ENCODE measurements around the gene RPS6KA5.

The RPS6KA5 gene

DNA sequence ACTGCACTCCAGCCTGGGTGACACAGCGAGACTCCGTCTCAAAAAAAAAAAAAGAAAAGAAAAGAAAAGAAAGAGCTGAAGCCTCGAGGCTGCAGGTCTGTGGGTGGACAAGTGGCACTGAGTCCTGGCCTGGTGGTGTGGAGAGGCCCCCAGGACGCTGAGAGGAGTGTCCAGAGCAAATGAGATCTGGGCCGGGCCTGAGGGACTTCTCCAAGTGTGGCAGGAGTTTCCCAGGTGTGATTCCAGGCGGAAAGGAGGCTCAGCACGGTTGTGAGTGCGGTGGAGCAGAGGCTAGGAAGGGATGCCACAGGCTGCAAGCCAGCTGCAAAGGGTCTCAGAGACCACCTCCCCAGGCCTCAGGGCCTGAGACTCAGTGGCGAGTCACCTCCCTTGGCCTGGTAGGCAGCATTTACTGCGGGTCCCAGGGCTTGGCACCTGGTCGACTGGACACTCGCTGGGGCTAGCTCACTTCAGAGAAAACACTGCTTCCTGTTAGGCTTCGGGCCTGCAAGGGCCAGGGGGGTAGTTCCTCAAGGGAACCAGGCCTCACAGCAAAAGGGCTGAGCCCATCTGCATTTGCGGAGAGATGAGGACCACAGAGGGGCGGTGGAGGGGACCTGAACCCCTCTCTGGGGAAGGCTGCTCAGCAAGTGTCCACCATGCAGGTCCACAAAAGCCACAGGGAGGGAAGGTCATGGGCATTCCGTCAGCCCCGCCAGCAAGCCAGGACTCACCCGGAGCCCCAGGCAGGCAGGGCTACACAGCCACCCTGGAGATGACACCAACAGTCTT is 256.0 kb downstream of the RPS6KA5 start:
- DNase-seq (ENCODE audit: low spot score), result no peak
- TF ChIP-seq, protein P1, sequence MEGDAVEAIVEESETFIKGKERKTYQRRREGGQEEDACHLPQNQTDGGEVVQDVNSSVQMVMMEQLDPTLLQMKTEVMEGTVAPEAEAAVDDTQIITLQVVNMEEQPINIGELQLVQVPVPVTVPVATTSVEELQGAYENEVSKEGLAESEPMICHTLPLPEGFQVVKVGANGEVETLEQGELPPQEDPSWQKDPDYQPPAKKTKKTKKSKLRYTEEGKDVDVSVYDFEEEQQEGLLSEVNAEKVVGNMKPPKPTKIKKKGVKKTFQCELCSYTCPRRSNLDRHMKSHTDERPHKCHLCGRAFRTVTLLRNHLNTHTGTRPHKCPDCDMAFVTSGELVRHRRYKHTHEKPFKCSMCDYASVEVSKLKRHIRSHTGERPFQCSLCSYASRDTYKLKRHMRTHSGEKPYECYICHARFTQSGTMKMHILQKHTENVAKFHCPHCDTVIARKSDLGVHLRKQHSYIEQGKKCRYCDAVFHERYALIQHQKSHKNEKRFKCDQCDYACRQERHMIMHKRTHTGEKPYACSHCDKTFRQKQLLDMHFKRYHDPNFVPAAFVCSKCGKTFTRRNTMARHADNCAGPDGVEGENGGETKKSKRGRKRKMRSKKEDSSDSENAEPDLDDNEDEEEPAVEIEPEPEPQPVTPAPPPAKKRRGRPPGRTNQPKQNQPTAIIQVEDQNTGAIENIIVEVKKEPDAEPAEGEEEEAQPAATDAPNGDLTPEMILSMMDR (IDR thresholded peaks at IDR 0.05; ENCODE audit: extremely low read depth, insufficient read depth, missing control alignments), result no peak
- in situ Hi-C loops (cut with MboI; ENCODE audit: low pct_unique_long_range_greater_than_20kb, low sequenced_read_pairs, unreplicated experiment), result no loop called here

DNA sequence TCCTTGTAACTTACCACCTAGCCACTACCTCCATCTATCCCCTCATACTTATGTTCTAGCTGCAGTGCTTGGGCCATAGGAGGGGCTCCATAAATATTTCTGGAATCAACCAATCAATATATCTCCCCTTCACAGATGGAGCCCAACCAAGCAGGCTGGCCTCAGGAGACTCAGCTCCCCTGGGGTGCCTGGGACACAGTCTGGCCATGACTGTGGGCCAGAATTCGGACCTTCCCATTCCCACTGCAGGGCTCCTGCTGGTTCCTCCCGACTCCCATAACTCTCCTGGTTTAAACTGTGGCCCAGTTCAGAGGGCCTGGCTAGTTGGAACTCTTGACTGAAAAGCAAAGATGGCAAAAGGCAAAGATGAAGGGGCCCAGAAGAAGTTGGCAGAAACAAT is 257.2 kb downstream of the RPS6KA5 start:
- DNase-seq (ENCODE audit: low spot score), result no peak
- in situ Hi-C loops (cut with MboI; ENCODE audit: low pct_unique_long_range_greater_than_20kb, low sequenced_read_pairs, unreplicated experiment), result no loop called here
- TF ChIP-seq, protein P1 (IDR thresholded peaks at IDR 0.05; ENCODE audit: extremely low read depth, insufficient read depth, missing control alignments), result no peak

DNA sequence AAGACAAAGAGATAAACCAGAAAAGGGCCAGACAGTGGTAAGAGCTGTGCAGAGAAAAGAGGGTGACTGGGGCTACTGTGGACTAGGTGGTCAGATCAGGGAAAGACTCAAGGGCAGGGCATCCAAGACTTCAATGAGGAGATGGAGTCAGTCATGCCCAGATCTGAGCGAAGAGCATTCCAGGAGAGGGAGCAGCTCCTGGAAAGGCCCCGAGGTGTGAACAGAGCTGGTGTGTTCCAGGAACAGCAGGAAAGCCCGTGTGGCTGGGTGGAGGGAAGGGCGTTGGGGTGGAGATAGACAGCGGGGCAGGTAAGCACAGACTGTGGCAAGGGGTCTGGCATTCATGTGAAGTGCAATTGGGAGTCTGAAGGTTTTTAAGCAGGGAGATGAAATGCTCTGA is 261.0 kb downstream of the RPS6KA5 start:
- TF ChIP-seq, protein P1 (IDR thresholded peaks at IDR 0.05; ENCODE audit: extremely low read depth, insufficient read depth, missing control alignments), result no peak
- no peak for DNase-seq (ENCODE audit: low spot score)

DNA sequence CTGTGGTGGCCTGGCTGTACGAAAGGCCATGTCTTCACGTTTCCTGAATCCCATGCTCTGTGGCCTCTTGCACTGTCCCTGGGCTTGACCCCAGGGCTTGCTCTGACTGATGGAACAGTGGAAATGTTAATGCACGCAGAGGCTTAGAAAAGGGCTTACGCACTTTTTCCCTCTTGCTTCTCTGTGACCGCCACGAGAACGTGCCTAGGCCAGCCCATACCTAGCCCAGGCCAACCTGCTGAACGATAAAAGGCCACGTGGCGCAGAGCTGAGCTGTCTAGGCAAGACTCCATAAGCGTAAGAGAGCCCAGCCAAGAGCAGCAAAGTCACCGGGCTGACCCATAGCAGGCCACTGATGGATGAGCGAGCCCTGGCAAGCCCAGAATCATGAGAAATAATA is 262.5 kb downstream of the RPS6KA5 start:
- in situ Hi-C loops (cut with MboI; ENCODE audit: low pct_unique_long_range_greater_than_20kb, low sequenced_read_pairs, unreplicated experiment), result no loop called here
- TF ChIP-seq, protein P1 (IDR thresholded peaks at IDR 0.05; ENCODE audit: extremely low read depth, insufficient read depth, missing control alignments), result no peak
- DNase-seq (ENCODE audit: low spot score), result no peak

More for the DNA sequence above, 261.0 kb downstream of the RPS6KA5 start:
- in situ Hi-C loops (cut with MboI; ENCODE audit: low pct_unique_long_range_greater_than_20kb, low sequenced_read_pairs, unreplicated experiment), result no loop called here

Data from GM13977 (cell line).